ENCODE results near the gene ACTN1.

ACTN1 gene

GRCh38 chr14:68846466-68846865 lies 132.6 kb downstream of the ACTN1 start:
- no peak for DNase-seq (ENCODE audit: low read depth)
- H3K4me3 ChIP-seq (ENCODE audit: low read length), result no peak overlapping the region
- no peak for TF ChIP-seq CTCF (conservative IDR thresholded peaks at IDR 0.05; ENCODE audit: low read length)

- H3K4me3 ChIP-seq (ENCODE audit: low read length), result no peak overlapping the region
- TF ChIP-seq CTCF (conservative IDR thresholded peaks at IDR 0.05; ENCODE audit: low read length), result no peak
Measured at GRCh38 chr14:68844210-68844545, 134.9 kb downstream of the ACTN1 start.

GRCh38 chr14:68843471-68844209 lies 135.5 kb downstream of the ACTN1 start:
- DNase-seq (ENCODE audit: low read depth), result peak; percentile 62
- peak overlapping the region; percentile 20 for H3K4me3 ChIP-seq (ENCODE audit: low read length)
- TF ChIP-seq CTCF (conservative IDR thresholded peaks at IDR 0.05; ENCODE audit: low read length), result peak; percentile 91

More at GRCh38 chr14:68844210-68844545, 134.9 kb downstream of the ACTN1 start:
- DNase-seq (ENCODE audit: low read depth), result no peak

GRCh38 chr14:68842298-68842697 lies 136.8 kb downstream of the ACTN1 start:
- no peak for DNase-seq (ENCODE audit: low read depth)
- no peak for TF ChIP-seq CTCF (conservative IDR thresholded peaks at IDR 0.05; ENCODE audit: low read length)
- no peak overlapping the region for H3K4me3 ChIP-seq (ENCODE audit: low read length)

- no peak overlapping the region for H3K4me3 ChIP-seq (ENCODE audit: low read length)
- peak; percentile 35 for DNase-seq (ENCODE audit: low read depth)
- no peak for TF ChIP-seq CTCF (conservative IDR thresholded peaks at IDR 0.05; ENCODE audit: low read length)
Measured at GRCh38 chr14:68841016-68841809, 137.9 kb downstream of the ACTN1 start.

GRCh38 chr14:68840454-68840853 lies 138.6 kb downstream of the ACTN1 start:
- TF ChIP-seq CTCF (conservative IDR thresholded peaks at IDR 0.05; ENCODE audit: low read length), result no peak
- no peak overlapping the region for H3K4me3 ChIP-seq (ENCODE audit: low read length)
- no peak for DNase-seq (ENCODE audit: low read depth)

GRCh38 chr14:68836082-68836481 lies 143.0 kb downstream of the ACTN1 start:
- TF ChIP-seq CTCF (conservative IDR thresholded peaks at IDR 0.05; ENCODE audit: low read length), result no peak
- no peak for DNase-seq (ENCODE audit: low read depth)
- no peak overlapping the region for H3K4me3 ChIP-seq (ENCODE audit: low read length)
